Stomach (tissue), 9 donors: ENCODE measurements around the gene TRIM66. TPM values are rescaled to one million over a fixed set of nuclear protein-coding genes. Genes with fewer than 3 reads are reported as not detected.

Experiments used
- DNase-seq, 2 donors: peaks; one replicate each; pipeline versions ENCODE4 v3.0.0 to v3.0.0-alpha.2; 2013 to 2019
- H3K27ac ChIP-seq, 5 donors: fragments of 200-600 bp in 4 of 5; sonication (generic) in 4 of 5; one replicate each; pipeline ENCODE4 v1.5.1; 2013 to 2019; ENCODE audit warnings: mild to moderate bottlenecking in 1 of 5, moderate library complexity in 1 of 5
- H3K27me3 ChIP-seq, 3 donors: fragments of 200-600 bp; sonication (generic); one replicate each; pipeline ENCODE4 v1.5.1; 2017 to 2019; ENCODE audit warnings: mixed run types in 1 of 3
- H3K36me3 ChIP-seq, 4 donors: fragments of 200-600 bp; sonication (generic); 1 replicate in 3 of 4; 2 replicates in 1 of 4; pipeline ENCODE4 v1.5.1; 2016 to 2019
- H3K4me1 ChIP-seq, 4 donors: fragments of 200-600 bp; sonication (generic); one replicate each; pipeline ENCODE4 v1.5.1; 2016 to 2019
- H3K4me3 ChIP-seq, 4 donors: fragments of 200-600 bp; sonication (generic) in 3 of 4; one replicate each; pipeline ENCODE4 v1.5.1; 2016 to 2019; ENCODE audit warnings: mild to moderate bottlenecking in 1 of 4
- H3K9me3 ChIP-seq, 4 donors: fragments of 200-600 bp; sonication (generic); one replicate each; pipeline ENCODE4 v1.5.1; 2016 to 2019
- CTCF ChIP-seq, 7 experiments: fragments of 450-650 bp in 4 of 7; fragments of 200-600 bp in 3 of 7; sonication (generic) in 3 of 7; IDR thresholded peaks; one replicate each; pipeline ENCODE4 v1.5.1; 2016 to 2019; ENCODE audit warnings: antibody characterized with exemption in 7 of 7, control low read depth in 2 of 7, mild to moderate bottlenecking in 1 of 7
- EP300 ChIP-seq: sonication (generic); formaldehyde crosslinking; IDR thresholded peaks from one replicate; pipeline ENCODE4 v1.6.1; 2017; ENCODE audit warnings: antibody characterized with exemption
- POLR2A ChIP-seq, 4 donors: fragments of 450-650 bp; IDR thresholded peaks; one replicate each; pipeline ENCODE4 v1.6.1; 2016; ENCODE audit warnings: antibody characterized with exemption in 4 of 4, control low read depth in 2 of 4, mild to moderate bottlenecking in 1 of 4, moderate library complexity in 1 of 4
- POLR2AphosphoS5 ChIP-seq, 3 donors: sonication (generic); formaldehyde crosslinking; IDR thresholded peaks; one replicate each; pipeline ENCODE4 v1.6.1; 2016; ENCODE audit warnings: antibody characterized with exemption in 3 of 3
- WGBS, 5 donors: extraction: QIAGEN DNeasy Blood & Tissue Kit in 3 of 5; methylation state at CpG; one replicate each; pipeline versions ENCODE4 v1.1.5 to v1.1.7; 2013 to 2018; 5-methylcytosine and 5-hydroxymethylcytosine counted together
- intact Hi-C: fragments of 100-400 bp; cut with DNase I; formaldehyde crosslinking; loops from one replicate; pipeline ENCODE4 v1.15.1; 2023; ENCODE audit warnings: low total_unique reads
- polyA plus RNA-seq, 3 donors: library from polyadenylated mRNA; stranded (reverse); fragments of 200-250 nt; gene quantifications; one replicate each; pipeline ENCODE4 v1.2.3, GENCODE V29; 2013
- total RNA-seq, 5 donors: library from RNA; depleted of rRNA; stranded (reverse); fragments of >200 nt; gene quantifications; one replicate each; pipeline versions ENCODE4 v1.1.0 to v1.2.3, GENCODE V29; 2014 to 2016
- donor health status: healthy with polysubstance abuse.
- donor health status: Bipolar disorder and iron deficiency.
- donor health status: healthy.

Gene TRIM66
- total and polyA plus RNA-seq, 8 donors: 0.76 to 8.7 (median 3.4) TPM

GRCh38 chr11:8658321-8659057 lies 24.0 kb downstream of the TRIM66 start:
- DNase-seq: peak in 1 of 2 donors; percentile 44
- H3K27ac ChIP-seq: no peak overlapping the region
- H3K4me1 ChIP-seq: no peaks in the 10 kb centered on the region
- TF ChIP-seq POLR2A (IDR thresholded peaks at IDR 0.05): no peak
- no peak for TF ChIP-seq EP300
- TF ChIP-seq CTCF (IDR thresholded peaks at IDR 0.05): no peak
- TF ChIP-seq POLR2AphosphoS5 (IDR thresholded peaks at IDR 0.05): no peak
- H3K27me3 ChIP-seq: no peaks in the 10 kb centered on the region
- intact Hi-C loops: no loop called here
- peaks cover 0 to 17% (median 3%) of the 10 kb centered on the region in 4 donors for H3K36me3 ChIP-seq
- 74 to 83% (median 79%) methylated on average over 15 of the region's 15 CpGs for WGBS, 5 donors
- no peaks in the 10 kb centered on the region for H3K9me3 ChIP-seq
- H3K4me3 ChIP-seq: no peak overlapping the region

DNA sequence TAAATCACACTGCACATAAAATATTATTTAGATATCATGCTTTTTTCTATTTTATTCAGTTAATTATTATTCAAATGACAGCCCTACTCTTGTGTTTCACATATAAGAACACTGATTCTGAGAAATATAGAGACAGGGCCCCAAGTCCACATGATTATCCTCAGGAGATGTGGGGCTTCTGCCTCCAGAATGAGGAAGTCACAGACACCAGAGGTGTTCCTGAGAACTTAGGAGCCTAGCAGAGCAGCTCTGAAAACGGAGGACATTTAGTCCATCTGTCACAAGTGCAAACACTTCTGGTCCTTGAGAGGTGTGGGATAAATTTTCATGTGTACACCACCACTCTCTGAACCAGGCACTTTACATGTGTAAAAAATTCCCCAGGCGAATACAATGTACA lies 26.2 kb downstream of the TRIM66 start:
- no peaks in the 10 kb centered on the region for H3K4me1 ChIP-seq
- WGBS, 5 donors: 81 to 88% (median 85%) methylated on average over 2 of the region's 2 CpGs

DNA sequence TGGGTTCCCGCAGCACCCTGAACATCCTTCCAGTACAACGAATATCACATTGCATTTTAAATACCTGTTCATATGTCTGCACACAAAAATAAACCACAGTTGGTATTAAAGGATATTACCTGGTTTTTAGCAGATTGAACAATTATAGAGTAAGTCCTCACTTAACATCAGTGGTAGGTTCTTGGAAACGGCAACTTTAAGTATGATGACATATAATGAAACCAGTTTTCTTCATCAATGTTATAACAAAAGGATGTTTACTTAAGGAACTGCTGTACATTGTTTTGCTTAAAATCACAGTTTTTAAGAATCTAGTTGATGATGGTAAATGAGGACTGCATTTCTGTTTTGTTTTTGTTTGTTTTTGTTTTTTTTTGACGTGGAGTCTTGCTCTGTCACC lies 28.0 kb downstream of the TRIM66 start:
- Histone ChIP-seq H3K4me3 (no peak overlapping the region), H3K27ac (no peak overlapping the region), H3K27me3 (no peaks in the 10 kb centered on the region), H3K4me1 (no peaks in the 10 kb centered on the region), H3K36me3 (peaks cover 4 to 32% (median 14%) of the 10 kb centered on the region in 4 donors), H3K9me3 (no peaks in the 10 kb centered on the region)
- intact Hi-C loops: no loop called here
- 60 to 86% (median 71%) methylated on average over 4 of the region's 4 CpGs for WGBS, 5 donors
- TF ChIP-seq CTCF (IDR thresholded peaks at IDR 0.05) (no peak), EP300 (no peak), POLR2AphosphoS5 (IDR thresholded peaks at IDR 0.05) (no peak), POLR2A (IDR thresholded peaks at IDR 0.05) (no peak)
- DNase-seq: no peak

More for the DNA sequence above, 26.2 kb downstream of the TRIM66 start:
- TF ChIP-seq POLR2A (IDR thresholded peaks at IDR 0.05) (no peak), POLR2AphosphoS5 (IDR thresholded peaks at IDR 0.05) (no peak), CTCF (IDR thresholded peaks at IDR 0.05) (no peak), EP300 (no peak)
- DNase-seq: no peak
- H3K27ac ChIP-seq: no peak overlapping the region
- intact Hi-C loops: no loop called here
- no peaks in the 10 kb centered on the region for H3K27me3 ChIP-seq
- no peaks in the 10 kb centered on the region for H3K9me3 ChIP-seq
- peaks cover 0 to 15% (median 0%) of the 10 kb centered on the region in 4 donors for H3K36me3 ChIP-seq
- H3K4me3 ChIP-seq: no peak overlapping the region

DNA sequence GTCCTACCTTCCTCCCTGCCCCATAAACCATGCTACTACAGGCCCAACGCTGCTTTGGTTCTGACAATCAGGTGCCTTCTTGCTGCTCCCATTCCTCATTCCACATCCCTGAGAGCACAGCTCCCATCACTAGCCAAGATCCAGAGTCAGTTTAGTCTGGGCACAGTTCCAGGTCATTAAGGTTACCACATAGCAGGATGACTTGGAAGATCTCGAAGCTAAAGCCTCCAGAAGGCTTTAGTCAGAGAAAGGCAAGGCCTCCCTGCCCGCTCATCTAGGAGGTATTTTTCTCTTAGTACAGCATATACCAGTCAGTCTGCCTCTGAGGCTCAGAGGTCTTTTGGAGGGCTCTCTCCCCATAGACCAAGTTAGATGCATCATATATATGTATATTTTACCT lies 30.3 kb downstream of the TRIM66 start:
- no peak for DNase-seq
- H3K36me3 ChIP-seq: peaks cover 8 to 55% (median 37%) of the 10 kb centered on the region in 4 donors
- WGBS, 5 donors: 71 to 90% (median 83%) methylated on average over 3 of the region's 3 CpGs
- H3K4me3 ChIP-seq: no peak overlapping the region
- no peaks in the 10 kb centered on the region for H3K9me3 ChIP-seq
- intact Hi-C loops: no loop called here
- no peaks in the 10 kb centered on the region for H3K27me3 ChIP-seq
- H3K4me1 ChIP-seq: no peaks in the 10 kb centered on the region
- TF ChIP-seq POLR2A (IDR thresholded peaks at IDR 0.05) (no peak), EP300 (no peak), CTCF (IDR thresholded peaks at IDR 0.05) (no peak), POLR2AphosphoS5 (IDR thresholded peaks at IDR 0.05) (peak in 1 of 3 donors; percentile 11)
- no peak overlapping the region for H3K27ac ChIP-seq
